ENCODE measurements around the gene KCTD1.

DNA sequence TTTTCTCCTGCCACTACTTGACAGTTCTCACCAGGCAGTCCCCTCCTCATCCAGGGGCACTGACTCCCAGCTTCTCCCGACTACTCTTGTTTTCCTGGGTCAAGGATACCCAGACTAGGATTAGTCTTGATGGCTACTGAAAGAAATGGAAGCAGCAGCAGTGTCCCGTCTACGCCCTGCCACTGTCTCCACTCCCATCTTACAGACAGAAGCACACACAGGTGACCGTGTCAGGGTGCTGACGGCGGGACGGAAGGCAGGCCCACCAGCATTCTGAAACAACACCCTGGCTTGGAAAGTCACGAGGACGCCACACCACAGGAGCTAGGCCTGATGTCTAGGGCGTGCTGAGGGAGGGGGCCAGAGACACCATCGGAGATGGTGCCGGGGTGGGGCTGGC is 82.9 kb downstream of the KCTD1 start:
- TF ChIP-seq CEBPB (IDR thresholded peaks at IDR 0.05), result no peak
- TF ChIP-seq RAD21 (IDR thresholded peaks at IDR 0.05; ENCODE audit: low read depth), result no peak
- TF ChIP-seq ZBTB7A (IDR thresholded peaks at IDR 0.05; ENCODE audit: low read depth), result no peak
- no peak for TF ChIP-seq YY1 (IDR thresholded peaks at IDR 0.05; ENCODE audit: low read depth)
- TF ChIP-seq, protein P1, sequence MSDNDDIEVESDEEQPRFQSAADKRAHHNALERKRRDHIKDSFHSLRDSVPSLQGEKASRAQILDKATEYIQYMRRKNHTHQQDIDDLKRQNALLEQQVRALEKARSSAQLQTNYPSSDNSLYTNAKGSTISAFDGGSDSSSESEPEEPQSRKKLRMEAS (IDR thresholded peaks at IDR 0.05), result no peak
- TF ChIP-seq EP300 (IDR thresholded peaks at IDR 0.05; ENCODE audit: borderline replicate concordance), result no peak
- TF ChIP-seq, protein P2, sequence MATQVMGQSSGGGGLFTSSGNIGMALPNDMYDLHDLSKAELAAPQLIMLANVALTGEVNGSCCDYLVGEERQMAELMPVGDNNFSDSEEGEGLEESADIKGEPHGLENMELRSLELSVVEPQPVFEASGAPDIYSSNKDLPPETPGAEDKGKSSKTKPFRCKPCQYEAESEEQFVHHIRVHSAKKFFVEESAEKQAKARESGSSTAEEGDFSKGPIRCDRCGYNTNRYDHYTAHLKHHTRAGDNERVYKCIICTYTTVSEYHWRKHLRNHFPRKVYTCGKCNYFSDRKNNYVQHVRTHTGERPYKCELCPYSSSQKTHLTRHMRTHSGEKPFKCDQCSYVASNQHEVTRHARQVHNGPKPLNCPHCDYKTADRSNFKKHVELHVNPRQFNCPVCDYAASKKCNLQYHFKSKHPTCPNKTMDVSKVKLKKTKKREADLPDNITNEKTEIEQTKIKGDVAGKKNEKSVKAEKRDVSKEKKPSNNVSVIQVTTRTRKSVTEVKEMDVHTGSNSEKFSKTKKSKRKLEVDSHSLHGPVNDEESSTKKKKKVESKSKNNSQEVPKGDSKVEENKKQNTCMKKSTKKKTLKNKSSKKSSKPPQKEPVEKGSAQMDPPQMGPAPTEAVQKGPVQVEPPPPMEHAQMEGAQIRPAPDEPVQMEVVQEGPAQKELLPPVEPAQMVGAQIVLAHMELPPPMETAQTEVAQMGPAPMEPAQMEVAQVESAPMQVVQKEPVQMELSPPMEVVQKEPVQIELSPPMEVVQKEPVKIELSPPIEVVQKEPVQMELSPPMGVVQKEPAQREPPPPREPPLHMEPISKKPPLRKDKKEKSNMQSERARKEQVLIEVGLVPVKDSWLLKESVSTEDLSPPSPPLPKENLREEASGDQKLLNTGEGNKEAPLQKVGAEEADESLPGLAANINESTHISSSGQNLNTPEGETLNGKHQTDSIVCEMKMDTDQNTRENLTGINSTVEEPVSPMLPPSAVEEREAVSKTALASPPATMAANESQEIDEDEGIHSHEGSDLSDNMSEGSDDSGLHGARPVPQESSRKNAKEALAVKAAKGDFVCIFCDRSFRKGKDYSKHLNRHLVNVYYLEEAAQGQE (IDR thresholded peaks at IDR 0.05; ENCODE audit: low read depth), result no peak
- TF ChIP-seq FOXM1 (IDR thresholded peaks at IDR 0.05; ENCODE audit: borderline replicate concordance, low read depth), result no peak
- TF ChIP-seq NFIC (IDR thresholded peaks at IDR 0.05), result no peak
- TF ChIP-seq TEAD4 (IDR thresholded peaks at IDR 0.05), result no peak
- TF ChIP-seq TAF1 (IDR thresholded peaks at IDR 0.05; ENCODE audit: low read depth), result no peak
- TF ChIP-seq EGR1 (IDR thresholded peaks at IDR 0.05), result no peak
